NCI-H1092 treated with DMSO at 0.1 percent for 48 hours (cell line): ENCODE measurements around the gene DRD4.
"Not testable (repeated sequence)": the region's sequence is repeated elsewhere in the genome, so short reads cannot be mapped to it uniquely, and the experiment has no call there.

Source experiments
- DNase-seq: peaks from one replicate; lab custom pipeline; 2025; lab: John Stamatoyannopoulos, UW

Gene DRD4

GRCh38 chr11:645536-645935 is 8.5 kb downstream of the DRD4 start:
- DNase-seq = no peak

- DNase-seq = no peak
These were observed 9.1 kb downstream of the DRD4 start for GRCh38 chr11:646214-646613.

- not testable (repeated sequence) for DNase-seq
These were observed 10.6 kb downstream of the DRD4 start for GRCh38 chr11:647672-648158.

- DNase-seq = no peak
These were observed 13.4 kb downstream of the DRD4 start for GRCh38 chr11:650482-650881.

GRCh38 chr11:653136-653535 is 16.1 kb downstream of the DRD4 start:
- not testable (repeated sequence) for DNase-seq

- no peak for DNase-seq
These were observed 16.8 kb downstream of the DRD4 start for GRCh38 chr11:653837-654236.

GRCh38 chr11:654444-654843 is 17.4 kb downstream of the DRD4 start:
- DNase-seq = not testable (repeated sequence)

- DNase-seq = no peak
These were observed 18.1 kb downstream of the DRD4 start for GRCh38 chr11:655036-655726.

- DNase-seq = no peak
These were observed 19.4 kb downstream of the DRD4 start for GRCh38 chr11:656426-656825.

GRCh38 chr11:656866-657265 is 19.8 kb downstream of the DRD4 start:
- no peak for DNase-seq

GRCh38 chr11:657691-658126 is 20.6 kb downstream of the DRD4 start:
- DNase-seq = no peak

- DNase-seq = no peak
These were observed 22.5 kb downstream of the DRD4 start for GRCh38 chr11:659532-660085.

- no peak for DNase-seq
These were observed 23.2 kb downstream of the DRD4 start for GRCh38 chr11:660281-660680.

GRCh38 chr11:660681-661444 is 23.8 kb downstream of the DRD4 start:
- no peak for DNase-seq

GRCh38 chr11:662689-663274 is 25.7 kb downstream of the DRD4 start:
- peak; percentile 11 for DNase-seq

- no peak for DNase-seq
These were observed 28.1 kb downstream of the DRD4 start for GRCh38 chr11:665062-665703.

GRCh38 chr11:665704-666281 is 28.7 kb downstream of the DRD4 start:
- no peak for DNase-seq

- no peak for DNase-seq
These were observed 36.8 kb downstream of the DRD4 start for GRCh38 chr11:673866-674265.

GRCh38 chr11:674406-674805 is 37.3 kb downstream of the DRD4 start:
- DNase-seq = no peak

GRCh38 chr11:678297-678696 is 41.2 kb downstream of the DRD4 start:
- no peak for DNase-seq

GRCh38 chr11:679271-680207 is 42.5 kb downstream of the DRD4 start:
- no peak for DNase-seq
